GM21619 (cell line): ENCODE measurements around the gene DENND6B.
"Not testable (repeated sequence)": the region's sequence is repeated elsewhere in the genome, so short reads cannot be mapped to it uniquely, and the experiment has no call there.

Experiments
- ATAC-seq: cut with Tn5 transposase; IDR thresholded peaks from one replicate; pipeline ENCODE4 v1.9.1; 2021; ENCODE audit not compliant: unreplicated experiment

The DENND6B gene

GRCh38 chr22:50326956-50327710 lies at the start of gene DENND6B:
DENND6B (minus strand) TSS chr22:50327012; CDS start chr22:50326988, 24 bp downstream.
- ATAC-seq: peak; percentile 69

- no peak for ATAC-seq
Observed at GRCh38 chr22:50376085-50376651, 49.4 kb upstream of the DENND6B start.

- ATAC-seq: no peak
Observed at GRCh38 chr22:50371101-50371648, 44.4 kb upstream of the DENND6B start.

- no peak for ATAC-seq
Observed at GRCh38 chr22:50367778-50368500, 41.1 kb upstream of the DENND6B start.

GRCh38 chr22:50363803-50364194 lies 37.0 kb upstream of the DENND6B start:
- ATAC-seq: not testable (repeated sequence)

GRCh38 chr22:50363166-50363802 lies 36.5 kb upstream of the DENND6B start:
- no peak for ATAC-seq

- ATAC-seq: no peak
Observed at GRCh38 chr22:50361688-50362087, 34.9 kb upstream of the DENND6B start.

GRCh38 chr22:50361222-50361621 lies 34.4 kb upstream of the DENND6B start:
- no peak for ATAC-seq

GRCh38 chr22:50360578-50360977 lies 33.8 kb upstream of the DENND6B start:
- ATAC-seq: no peak

GRCh38 chr22:50357756-50358155 lies 30.9 kb upstream of the DENND6B start:
- no peak for ATAC-seq

GRCh38 chr22:50357222-50357621 lies 30.4 kb upstream of the DENND6B start:
- ATAC-seq: no peak

GRCh38 chr22:50356186-50356585 lies 29.4 kb upstream of the DENND6B start:
- no peak for ATAC-seq

- ATAC-seq: no peak
Observed at GRCh38 chr22:50348058-50348457, 21.2 kb upstream of the DENND6B start.

GRCh38 chr22:50347157-50347556 lies 20.3 kb upstream of the DENND6B start:
- ATAC-seq: no peak

- ATAC-seq: no peak
Observed at GRCh38 chr22:50346470-50346869, 19.7 kb upstream of the DENND6B start.

GRCh38 chr22:50343541-50343935 lies 16.7 kb upstream of the DENND6B start:
- ATAC-seq: no peak

- ATAC-seq: peak; percentile 51
Observed at GRCh38 chr22:50342651-50343540, 16.1 kb upstream of the DENND6B start, which contains the start of gene PPP6R2. PPP6R2 (plus strand) TSS chr22:50343327; CDS start chr22:50393909, 50,582 bp downstream.

GRCh38 chr22:50341977-50342650 lies 15.3 kb upstream of the DENND6B start:
- no peak for ATAC-seq
